Measurements from ENCODE around the gene CDX1.

The CDX1 gene

GRCh38 chr5:150143350-150144245, 23.0 kb upstream of the CDX1 start:
- Histone ChIP-seq H3K79me2 (ENCODE audit: insufficient read depth, low read length) (no peaks in the 10 kb centered on the region), H2AFZ (ENCODE audit: low read length) (no peak overlapping the region), H3K9ac (ENCODE audit: low read length) (no peak overlapping the region), H3K9me3 (ENCODE audit: low read length) (no peaks in the 10 kb centered on the region), H4K20me1 (ENCODE audit: insufficient read depth, low read length) (no peaks in the 10 kb centered on the region), H3K27ac (ENCODE audit: low read depth, low read length, poor library complexity, severe bottlenecking) (no peak overlapping the region), H3K9me2 (ENCODE audit: low read depth, low read length) (no peaks in the 10 kb centered on the region), H3K36me3 (ENCODE audit: insufficient read depth, low read length) (no peaks in the 10 kb centered on the region), H3F3A (ENCODE audit: insufficient read depth, low read length) (no peaks in the 10 kb centered on the region), H3K4me1 (ENCODE audit: insufficient read depth, low read length, severe bottlenecking) (no peaks in the 10 kb centered on the region), H3K27me3 (ENCODE audit: insufficient read depth, low read length) (peaks cover 10% of the 10 kb centered on the region; the same call in 1 of the 2 replicates), H3K4me3 (ENCODE audit: low read depth, low read length, poor library complexity, severe bottlenecking) (no peak overlapping the region), H3K4me2 (ENCODE audit: low read length) (no peak overlapping the region)
- no peak for TF ChIP-seq EZH2 (IDR thresholded peaks at IDR 0.05; ENCODE audit: borderline replicate concordance, low read length)

- Histone ChIP-seq H3K4me1 (ENCODE audit: insufficient read depth, low read length, severe bottlenecking) (no peaks in the 10 kb centered on the region), H3K27ac (ENCODE audit: low read depth, low read length, poor library complexity, severe bottlenecking) (no peak overlapping the region)
Observed at GRCh38 chr5:150144246-150144801, 22.3 kb upstream of the CDX1 start.

DNA sequence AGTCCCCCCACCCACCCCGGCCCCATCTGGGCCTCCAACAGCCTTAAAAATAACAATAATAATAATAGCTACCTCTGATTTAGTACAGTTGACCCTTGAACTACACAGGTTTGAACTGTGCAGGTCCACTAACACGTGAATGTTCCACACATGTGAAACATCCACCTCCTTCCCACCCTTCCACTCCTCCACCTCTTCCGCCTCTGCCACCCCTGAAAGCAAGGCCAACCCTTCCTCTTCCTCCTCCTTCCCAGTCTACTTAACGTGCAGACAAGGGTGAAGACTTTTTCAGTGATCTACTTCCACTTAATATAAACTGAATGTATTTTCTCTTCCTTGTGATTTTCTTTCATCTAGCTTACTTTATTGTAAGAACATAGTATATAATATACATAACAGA, 21.7 kb upstream of the CDX1 start:
- Histone ChIP-seq H3K36me3 (ENCODE audit: insufficient read depth, low read length) (no peaks in the 10 kb centered on the region), H3K9ac (ENCODE audit: low read length) (no peak overlapping the region), H3K4me3 (ENCODE audit: low read depth, low read length, poor library complexity, severe bottlenecking) (no peak overlapping the region), H2AFZ (ENCODE audit: low read length) (no peak overlapping the region), H3K4me2 (ENCODE audit: low read length) (no peak overlapping the region), H3K27ac (ENCODE audit: low read depth, low read length, poor library complexity, severe bottlenecking) (no peak overlapping the region), H3K4me1 (ENCODE audit: insufficient read depth, low read length, severe bottlenecking) (no peaks in the 10 kb centered on the region), H3F3A (ENCODE audit: insufficient read depth, low read length) (no peaks in the 10 kb centered on the region), H3K27me3 (ENCODE audit: insufficient read depth, low read length) (peaks cover 10% of the 10 kb centered on the region; the same call in 1 of the 2 replicates), H4K20me1 (ENCODE audit: insufficient read depth, low read length) (no peaks in the 10 kb centered on the region), H3K9me2 (ENCODE audit: low read depth, low read length) (no peaks in the 10 kb centered on the region), H3K79me2 (ENCODE audit: insufficient read depth, low read length) (no peaks in the 10 kb centered on the region), H3K9me3 (ENCODE audit: low read length) (no peaks in the 10 kb centered on the region)
- no peak for TF ChIP-seq CTCF (IDR thresholded peaks at IDR 0.05; ENCODE audit: low read length)
- no peak for TF ChIP-seq EZH2 (IDR thresholded peaks at IDR 0.05; ENCODE audit: borderline replicate concordance, low read length)

More at GRCh38 chr5:150144246-150144801, 22.3 kb upstream of the CDX1 start:
- H3K27me3 ChIP-seq (ENCODE audit: insufficient read depth, low read length): peaks cover 10% of the 10 kb centered on the region; the same call in 1 of the 2 replicates
- no peak overlapping the region for H3K4me2 ChIP-seq (ENCODE audit: low read length)
- no peaks in the 10 kb centered on the region for H3K9me2 ChIP-seq (ENCODE audit: low read depth, low read length)
- TF ChIP-seq EZH2 (IDR thresholded peaks at IDR 0.05; ENCODE audit: borderline replicate concordance, low read length) (no peak), CTCF (IDR thresholded peaks at IDR 0.05; ENCODE audit: low read length) (no peak)
- H3K36me3 ChIP-seq (ENCODE audit: insufficient read depth, low read length): no peaks in the 10 kb centered on the region
- no peaks in the 10 kb centered on the region for H4K20me1 ChIP-seq (ENCODE audit: insufficient read depth, low read length)
- H3K79me2 ChIP-seq (ENCODE audit: insufficient read depth, low read length): no peaks in the 10 kb centered on the region
- no peaks in the 10 kb centered on the region for H3K9me3 ChIP-seq (ENCODE audit: low read length)
- no peak overlapping the region for H3K4me3 ChIP-seq (ENCODE audit: low read depth, low read length, poor library complexity, severe bottlenecking)
- H3F3A ChIP-seq (ENCODE audit: insufficient read depth, low read length): no peaks in the 10 kb centered on the region
- no peak overlapping the region for H3K9ac ChIP-seq (ENCODE audit: low read length)
- H2AFZ ChIP-seq (ENCODE audit: low read length): no peak overlapping the region

All from OCI-LY1 (cell line).